Measurements from ENCODE around the gene PLS1.
A peak's percentile ranks its signal among the peaks of the same experiment; 100 is the strongest.
"Not testable (repeated sequence)": the region's sequence is repeated elsewhere in the genome, so short reads cannot be mapped to it uniquely, and the experiment has no call there.

The PLS1 gene

GRCh38 chr3:142574223-142574622, 22.0 kb upstream of the PLS1 start:
- not testable (repeated sequence) for H3K4me3 ChIP-seq (ENCODE audit: low read depth in 1 of 2, low read length in 2 of 2); H3K9ac ChIP-seq (ENCODE audit: low read depth, low read length); H4K20me1 ChIP-seq (ENCODE audit: insufficient read depth, low read length); ATAC-seq (ENCODE audit: insufficient read depth, low read depth); DNase-seq; H2AFZ ChIP-seq (ENCODE audit: low read depth, low read length); H3K27ac ChIP-seq (ENCODE audit: low read length); H3K9me3 ChIP-seq (ENCODE audit: insufficient read depth, low read length, severe bottlenecking); H3K27me3 ChIP-seq (ENCODE audit: insufficient read depth, low read length, poor library complexity)
- H3K4me2 ChIP-seq (ENCODE audit: insufficient read depth, low read length), result peak overlapping the region; percentile 87; the same call in 1 of the 2 replicates
- H3K4me1 ChIP-seq (ENCODE audit: insufficient read depth, low read length), result peaks cover 34% of the 10 kb centered on the region
- H3K79me2 ChIP-seq (ENCODE audit: insufficient read depth, low read length), result peaks cover 83% of the 10 kb centered on the region
- H3K36me3 ChIP-seq (ENCODE audit: insufficient read depth, low read length), result peaks cover 13% of the 10 kb centered on the region

GRCh38 chr3:142574665-142575064, 21.5 kb upstream of the PLS1 start:
- peaks cover 6% of the 10 kb centered on the region; the same call in 1 of the 2 replicates for H4K20me1 ChIP-seq (ENCODE audit: insufficient read depth, low read length)
- peaks cover 38% of the 10 kb centered on the region for H3K4me1 ChIP-seq (ENCODE audit: insufficient read depth, low read length)
- ATAC-seq (ENCODE audit: insufficient read depth, low read depth), result no peak
- H2AFZ ChIP-seq (ENCODE audit: low read depth, low read length), result no peak overlapping the region
- peak overlapping the region; percentile 87; the same call in 1 of the 2 replicates for H3K4me2 ChIP-seq (ENCODE audit: insufficient read depth, low read length)
- no peak for DNase-seq
- peaks cover 13% of the 10 kb centered on the region for H3K36me3 ChIP-seq (ENCODE audit: insufficient read depth, low read length)
- no peak overlapping the region for H3K9ac ChIP-seq (ENCODE audit: low read depth, low read length)
- H3K27me3 ChIP-seq (ENCODE audit: insufficient read depth, low read length, poor library complexity), result no peaks in the 10 kb centered on the region
- no peak overlapping the region for H3K27ac ChIP-seq (ENCODE audit: low read length)
- no peak for TF ChIP-seq CTCF (IDR thresholded peaks at IDR 0.05; ENCODE audit: borderline replicate concordance, extremely low read depth, low read length, poor library complexity, severe bottlenecking)
- no peaks in the 10 kb centered on the region for H3K9me3 ChIP-seq (ENCODE audit: insufficient read depth, low read length, severe bottlenecking)
- H3K4me3 ChIP-seq (ENCODE audit: low read depth in 1 of 2, low read length in 2 of 2), result no peak overlapping the region
- H3K79me2 ChIP-seq (ENCODE audit: insufficient read depth, low read length), result peaks cover 86% of the 10 kb centered on the region

GRCh38 chr3:142576792-142577191, 19.4 kb upstream of the PLS1 start:
- Histone ChIP-seq H3K27ac (ENCODE audit: low read length) (peak overlapping the region; percentile 89; the same call in 1 of the 2 replicates), H3K4me1 (ENCODE audit: insufficient read depth, low read length) (peaks cover 43% of the 10 kb centered on the region), H3K9ac (ENCODE audit: low read depth, low read length) (peak overlapping the region; percentile 76), H3K36me3 (ENCODE audit: insufficient read depth, low read length) (peaks cover 10% of the 10 kb centered on the region), H4K20me1 (ENCODE audit: insufficient read depth, low read length) (peaks cover 3% of the 10 kb centered on the region; the same call in 1 of the 2 replicates), H3K4me2 (ENCODE audit: insufficient read depth, low read length) (peak overlapping the region; percentile 87), H3K79me2 (ENCODE audit: insufficient read depth, low read length) (peaks cover 69% of the 10 kb centered on the region), H3K9me3 (ENCODE audit: insufficient read depth, low read length, severe bottlenecking) (no peaks in the 10 kb centered on the region), H3K27me3 (ENCODE audit: insufficient read depth, low read length, poor library complexity) (no peaks in the 10 kb centered on the region), H2AFZ (ENCODE audit: low read depth, low read length) (no peak overlapping the region), H3K4me3 (ENCODE audit: low read depth in 1 of 2, low read length in 2 of 2) (peak overlapping the region in 1 of 2 experiments; percentile 93; a peak in 1 of 4 replicates)
- ATAC-seq (ENCODE audit: insufficient read depth, low read depth) (no peak), DNase-seq (no peak)
- TF ChIP-seq CTCF (IDR thresholded peaks at IDR 0.05; ENCODE audit: borderline replicate concordance, extremely low read depth, low read length, poor library complexity, severe bottlenecking) (no peak), EZH2 (IDR thresholded peaks at IDR 0.05; ENCODE audit: borderline replicate concordance, low read depth, low read length, severe bottlenecking) (no peak)

GRCh38 chr3:142577696-142578328, 18.4 kb upstream of the PLS1 start:
- DNase-seq, result no peak
- TF ChIP-seq CTCF (IDR thresholded peaks at IDR 0.05; ENCODE audit: borderline replicate concordance, extremely low read depth, low read length, poor library complexity, severe bottlenecking) (no peak), EZH2 (IDR thresholded peaks at IDR 0.05; ENCODE audit: borderline replicate concordance, low read depth, low read length, severe bottlenecking) (no peak)

More at GRCh38 chr3:142577696-142578328, 18.4 kb upstream of the PLS1 start:
- peak overlapping the region; percentile 87 for H3K4me2 ChIP-seq (ENCODE audit: insufficient read depth, low read length)
- H3K27ac ChIP-seq (ENCODE audit: low read length), result peak overlapping the region; percentile 89
- H3K9ac ChIP-seq (ENCODE audit: low read depth, low read length), result peak overlapping the region; percentile 76
- peaks cover 59% of the 10 kb centered on the region for H3K79me2 ChIP-seq (ENCODE audit: insufficient read depth, low read length)
- peak overlapping the region; percentile 90 for H2AFZ ChIP-seq (ENCODE audit: low read depth, low read length)
- no peaks in the 10 kb centered on the region for H3K9me3 ChIP-seq (ENCODE audit: insufficient read depth, low read length, severe bottlenecking)
- no peaks in the 10 kb centered on the region for H3K27me3 ChIP-seq (ENCODE audit: insufficient read depth, low read length, poor library complexity)
- peaks cover under 1% of the 10 kb centered on the region; the same call in 1 of the 2 replicates for H4K20me1 ChIP-seq (ENCODE audit: insufficient read depth, low read length)
- peaks cover 7% of the 10 kb centered on the region for H3K36me3 ChIP-seq (ENCODE audit: insufficient read depth, low read length)
- H3K4me1 ChIP-seq (ENCODE audit: insufficient read depth, low read length), result peaks cover 43% of the 10 kb centered on the region
- H3K4me3 ChIP-seq (ENCODE audit: low read depth in 1 of 2, low read length in 2 of 2), result peak overlapping the region; percentile 81 to 93
- no peak for ATAC-seq (ENCODE audit: insufficient read depth, low read depth)
